CD4-positive, alpha-beta T cell treated with Interleukin-2 at 100 ng/mL for 4 hours (primary cell): ENCODE data around the gene PTPRQ.
"Not testable (repeated sequence)": the region's sequence is repeated elsewhere in the genome, so short reads cannot be mapped to it uniquely, and the experiment has no call there.

Experiments used
- DNase-seq: peaks from one replicate; pipeline ENCODE4 v3.0.0-alpha.2; 2020; ENCODE audit warnings: low spot score

PTPRQ gene

DNA sequence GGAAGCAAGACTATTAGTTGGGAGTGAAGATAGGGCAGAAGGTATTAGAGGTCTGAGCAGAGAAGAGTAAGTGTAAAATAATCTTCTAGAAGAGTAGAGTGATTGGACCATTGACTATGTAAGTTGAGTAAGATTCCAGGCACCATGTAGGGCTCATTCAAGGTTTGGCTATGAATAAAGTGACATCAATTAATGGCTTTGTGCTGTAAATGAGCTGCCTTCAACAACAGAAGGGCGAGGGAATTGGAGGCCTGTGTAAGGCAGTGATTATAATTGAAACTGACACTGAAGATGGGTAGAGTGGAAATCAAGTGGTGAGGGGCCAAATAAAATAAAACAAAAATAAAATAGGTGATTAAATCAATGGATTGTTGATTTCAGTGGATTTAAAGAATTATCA lies 26.4 kb downstream of the PTPRQ start:
- DNase-seq: no peak

DNA sequence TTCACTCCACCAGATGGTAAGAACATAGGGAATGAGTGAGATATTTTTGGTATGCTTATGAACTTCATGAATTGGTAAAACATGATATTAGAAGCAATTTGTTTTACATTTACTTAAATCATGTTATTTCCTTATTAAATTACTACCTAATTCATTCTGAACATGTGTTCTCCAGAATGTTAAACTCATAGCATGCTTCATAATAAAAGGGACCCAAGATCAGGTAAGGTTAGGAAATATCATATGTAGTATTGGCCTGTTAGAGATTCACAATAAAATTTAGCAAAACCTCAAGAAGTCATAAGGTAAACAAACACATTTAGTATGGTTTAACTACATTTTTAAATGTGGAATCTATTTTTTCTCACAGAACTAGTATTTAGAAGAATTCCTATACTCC lies 28.2 kb downstream of the PTPRQ start:
- DNase-seq: no peak

DNA sequence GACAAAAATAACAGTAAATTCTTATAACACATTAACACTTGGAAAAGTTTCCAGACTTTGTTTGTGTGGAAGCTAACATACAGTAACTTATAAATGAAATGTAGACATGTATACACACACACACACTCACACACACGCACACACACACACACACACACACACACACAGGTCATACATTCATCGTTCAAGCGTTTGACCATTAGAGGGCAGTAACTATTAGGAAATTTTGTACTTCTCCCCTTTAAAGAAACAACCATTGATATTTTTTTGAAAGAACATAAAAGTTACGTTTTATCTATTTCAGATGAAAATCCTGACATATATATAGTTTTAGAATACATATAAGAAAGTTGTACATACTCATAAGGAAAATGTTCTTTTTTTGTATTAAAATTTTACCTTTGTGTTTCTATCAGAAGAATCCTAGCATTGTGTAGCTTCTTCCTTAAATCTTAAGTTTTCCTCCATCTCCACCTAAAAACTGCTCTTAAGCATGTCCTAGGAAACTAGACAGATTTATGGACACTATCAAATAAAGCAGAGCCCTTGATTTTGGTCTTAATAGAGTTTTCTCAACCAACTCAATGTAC lies 29.0 kb downstream of the PTPRQ start:
- DNase-seq: no peak

DNA sequence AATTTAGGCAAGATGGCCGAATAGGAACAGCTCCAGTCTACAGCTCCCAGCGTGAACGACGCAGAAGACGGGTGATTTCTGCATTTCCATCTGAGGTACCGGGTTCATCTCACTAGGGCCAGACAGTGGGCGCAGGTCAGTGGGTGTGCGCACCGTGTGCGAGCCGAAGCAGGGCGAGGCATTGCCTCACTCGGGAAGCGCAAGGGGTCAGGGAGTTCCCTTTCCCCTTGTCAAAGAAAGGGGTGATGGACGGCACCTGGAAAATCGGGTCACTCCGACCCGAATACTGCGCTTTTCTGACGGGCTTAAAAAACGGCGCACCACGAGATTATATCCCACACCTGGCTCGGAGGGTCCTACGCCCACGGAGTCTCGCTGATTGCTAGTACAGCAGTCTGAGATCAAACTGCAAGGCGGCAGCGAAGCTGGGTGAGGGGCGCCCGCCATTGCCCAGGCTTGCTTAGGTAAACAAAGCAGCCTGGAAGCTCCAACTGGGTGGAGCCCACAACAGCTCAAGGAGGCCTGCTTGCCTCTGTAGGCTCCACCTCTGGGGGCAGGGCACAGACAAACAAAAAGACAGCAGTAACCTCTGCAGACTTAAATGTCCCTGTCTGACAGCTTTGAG lies 33.6 kb downstream of the PTPRQ start:
- DNase-seq: not testable (repeated sequence)

DNA sequence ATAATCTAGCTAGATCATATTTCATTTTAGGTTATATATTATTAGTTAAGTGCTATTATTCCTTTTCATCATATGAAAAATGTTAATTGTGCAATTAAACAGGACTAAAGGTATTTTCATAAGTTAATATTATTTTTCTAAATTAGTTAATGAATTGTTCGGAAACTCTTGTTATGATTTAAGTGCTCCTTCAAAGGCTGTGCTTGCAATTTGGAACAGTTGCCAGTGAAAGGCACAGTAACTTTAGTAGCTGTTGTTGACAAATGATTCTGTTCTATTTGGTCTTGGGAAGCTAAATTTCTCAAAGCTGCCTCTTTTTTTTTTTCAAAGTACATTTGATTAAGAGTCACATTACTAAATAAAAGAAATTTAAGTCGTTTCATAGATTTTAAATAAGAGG lies 40.7 kb downstream of the PTPRQ start:
- no peak for DNase-seq

DNA sequence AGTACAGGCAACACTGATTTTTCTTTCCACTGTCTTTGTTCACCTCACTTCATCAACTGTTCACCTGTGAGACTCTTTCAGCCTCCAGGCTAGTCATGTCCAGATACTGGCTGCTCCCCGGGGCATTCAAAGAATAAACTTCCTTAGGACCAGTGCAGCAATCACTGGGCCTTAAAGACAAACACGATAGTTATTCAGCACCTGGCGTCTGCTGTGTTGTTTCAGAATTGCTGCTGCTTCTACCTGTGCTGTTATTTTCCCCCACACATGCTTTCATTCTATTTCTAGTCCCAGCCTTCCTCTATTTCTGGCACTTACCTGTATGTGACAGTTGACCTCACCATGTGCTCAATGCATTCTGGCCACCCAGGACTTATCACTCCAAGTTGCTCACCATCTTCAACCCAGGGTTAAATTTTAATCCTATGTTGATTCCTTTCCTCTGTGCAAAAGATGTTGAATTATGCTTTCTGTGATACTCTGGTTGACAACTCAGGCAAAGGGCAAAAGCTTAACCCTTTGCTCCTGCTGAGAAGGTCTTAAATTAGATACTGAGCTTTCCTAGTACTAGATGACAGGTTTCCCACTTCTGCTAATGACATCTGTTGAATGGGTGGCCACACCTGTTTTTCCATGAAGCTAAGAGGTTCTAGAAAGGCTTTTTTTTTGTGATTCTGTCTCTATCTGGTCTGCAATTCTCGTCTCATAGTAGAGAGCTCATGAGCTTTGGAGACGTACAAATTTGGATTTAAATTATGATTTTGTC lies 41.4 kb downstream of the PTPRQ start:
- DNase-seq: no peak

DNA sequence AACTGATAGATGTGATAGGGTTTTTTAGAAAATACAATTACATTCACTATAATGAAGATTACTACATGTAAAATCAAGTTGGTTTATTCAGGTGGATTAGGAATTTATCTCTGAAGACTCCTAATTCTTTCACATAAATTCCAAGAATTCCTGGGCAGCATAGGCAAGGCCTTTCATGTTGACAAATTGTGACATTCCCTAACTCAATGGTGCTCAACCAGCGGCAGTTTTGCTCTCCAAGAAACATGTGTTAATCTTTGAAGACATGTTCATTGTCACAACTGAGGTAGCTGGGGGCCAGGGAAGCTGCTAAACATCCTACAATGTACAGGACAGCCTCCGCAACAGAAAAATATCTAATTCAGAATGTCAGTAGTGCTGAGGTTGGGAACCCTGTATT lies 46.3 kb downstream of the PTPRQ start:
- no peak for DNase-seq

DNA sequence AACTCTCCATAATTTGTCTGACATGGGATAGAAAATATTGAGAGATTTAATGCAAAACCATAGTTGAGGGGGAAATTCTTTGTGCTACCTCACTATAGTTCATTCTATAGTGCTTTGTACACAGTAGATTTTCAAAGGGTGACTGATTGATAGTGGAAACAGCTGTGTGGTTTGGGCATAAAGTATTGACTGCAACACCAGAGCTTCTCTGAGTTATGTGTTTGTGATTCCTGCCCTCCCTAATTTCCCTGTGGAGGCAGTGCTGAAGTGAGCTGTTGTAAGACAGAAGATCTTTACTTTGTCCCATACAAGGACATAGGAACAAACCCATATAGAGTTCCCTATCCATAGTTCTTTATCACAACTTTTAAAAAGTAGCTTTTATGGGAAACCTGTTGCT lies 47.1 kb downstream of the PTPRQ start:
- DNase-seq: no peak

DNA sequence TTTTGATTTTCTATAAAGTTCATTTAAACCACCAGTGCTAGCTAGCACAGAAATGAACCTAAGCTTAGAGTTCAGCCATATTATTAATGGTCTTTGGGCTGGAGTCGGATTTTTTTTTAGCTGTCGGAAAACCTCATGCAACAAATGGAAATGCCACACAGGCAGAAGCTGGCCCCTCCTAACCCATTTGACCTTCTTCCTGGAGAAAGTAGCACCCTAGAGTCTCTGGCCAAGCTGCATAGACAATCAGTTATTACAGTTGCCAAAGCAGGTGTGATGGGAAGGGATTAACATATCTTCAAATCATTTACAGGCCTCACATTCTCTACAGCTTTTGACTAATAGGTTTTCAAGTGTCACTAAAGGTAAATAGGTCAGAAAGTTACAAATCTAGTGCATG lies 49.4 kb downstream of the PTPRQ start:
- no peak for DNase-seq

DNA sequence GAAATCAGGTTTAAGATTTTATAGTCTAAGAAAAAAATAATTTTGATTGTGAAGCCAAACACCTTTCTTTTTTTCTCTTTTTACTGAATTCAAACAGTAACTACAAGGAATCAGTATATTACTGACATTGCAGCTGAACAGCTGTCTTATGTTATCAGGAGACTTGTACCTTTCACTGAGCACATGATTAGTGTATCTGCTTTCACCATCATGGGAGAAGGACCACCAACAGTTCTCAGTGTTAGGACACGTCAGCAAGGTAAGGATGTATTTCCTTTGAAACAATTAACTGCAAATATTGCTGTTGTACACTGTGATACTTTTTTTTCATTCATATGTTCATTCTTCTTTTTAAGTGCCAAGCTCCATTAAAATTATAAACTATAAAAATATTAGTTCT lies 50.8 kb downstream of the PTPRQ start:
- DNase-seq: no peak

DNA sequence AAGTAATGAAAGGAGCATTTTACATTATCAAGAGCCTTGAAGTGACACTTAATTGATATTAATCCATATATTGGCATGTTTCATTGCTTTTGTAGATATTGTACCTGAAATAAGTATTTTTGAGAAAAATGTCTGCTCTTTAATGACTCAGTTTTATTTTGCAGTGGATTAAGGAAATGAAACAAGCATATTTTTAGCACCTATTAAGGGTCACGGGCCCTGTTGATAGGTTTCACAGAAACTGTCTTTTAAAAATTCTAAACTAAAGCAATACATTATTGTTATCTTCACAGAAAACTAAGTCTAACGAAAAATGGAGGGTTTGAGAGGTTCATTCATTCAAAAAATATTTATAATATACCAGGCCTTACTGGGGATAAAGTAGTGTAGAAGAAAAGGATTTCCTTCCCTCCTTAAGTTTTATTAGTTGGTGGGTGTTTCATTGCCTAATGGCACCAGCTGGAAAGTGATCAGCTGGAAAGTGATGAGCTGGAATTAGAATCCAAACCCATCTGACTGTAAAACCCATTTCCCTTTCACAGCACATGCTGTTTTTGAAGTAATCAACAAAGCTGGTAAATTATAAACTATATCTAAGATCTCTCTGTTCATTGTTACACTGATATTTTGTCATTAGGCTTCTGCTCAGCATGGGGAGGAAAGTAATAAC lies 54.2 kb downstream of the PTPRQ start:
- no peak for DNase-seq

DNA sequence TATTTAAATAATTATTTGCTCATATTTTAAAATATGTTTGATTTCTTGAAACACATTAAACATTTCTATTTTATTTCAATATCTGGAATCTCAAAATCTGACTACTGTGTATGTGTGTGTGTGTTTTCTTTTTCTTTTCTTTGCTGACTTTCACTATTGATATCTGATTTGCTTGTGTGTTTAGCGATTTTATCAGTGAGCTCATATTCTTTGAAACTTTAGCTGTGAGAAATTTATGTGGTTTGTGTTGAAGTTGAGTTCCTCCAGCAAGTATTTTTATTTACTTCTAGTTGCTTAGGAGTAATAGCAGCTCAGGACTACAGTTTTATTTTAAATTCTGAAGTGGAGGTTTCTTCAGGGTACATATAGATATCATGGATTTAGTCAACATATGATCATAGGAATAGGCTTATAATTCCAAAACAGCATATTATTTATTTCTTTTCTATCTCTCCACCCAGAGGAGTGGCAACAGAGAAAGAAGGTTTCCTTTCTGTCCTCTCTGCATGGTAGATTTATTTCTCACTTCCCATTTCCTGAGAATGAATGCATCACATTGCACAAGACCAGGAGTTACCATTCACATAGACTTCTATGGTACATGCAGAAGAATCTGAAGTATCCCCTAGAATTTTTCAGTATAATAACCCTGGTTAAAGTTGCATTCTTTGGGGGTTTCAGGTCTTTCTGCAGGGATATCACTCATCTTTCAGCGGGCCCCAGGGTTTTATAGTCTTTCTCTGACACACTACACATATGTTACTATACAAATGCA lies 60.5 kb downstream of the PTPRQ start:
- DNase-seq: no peak

DNA sequence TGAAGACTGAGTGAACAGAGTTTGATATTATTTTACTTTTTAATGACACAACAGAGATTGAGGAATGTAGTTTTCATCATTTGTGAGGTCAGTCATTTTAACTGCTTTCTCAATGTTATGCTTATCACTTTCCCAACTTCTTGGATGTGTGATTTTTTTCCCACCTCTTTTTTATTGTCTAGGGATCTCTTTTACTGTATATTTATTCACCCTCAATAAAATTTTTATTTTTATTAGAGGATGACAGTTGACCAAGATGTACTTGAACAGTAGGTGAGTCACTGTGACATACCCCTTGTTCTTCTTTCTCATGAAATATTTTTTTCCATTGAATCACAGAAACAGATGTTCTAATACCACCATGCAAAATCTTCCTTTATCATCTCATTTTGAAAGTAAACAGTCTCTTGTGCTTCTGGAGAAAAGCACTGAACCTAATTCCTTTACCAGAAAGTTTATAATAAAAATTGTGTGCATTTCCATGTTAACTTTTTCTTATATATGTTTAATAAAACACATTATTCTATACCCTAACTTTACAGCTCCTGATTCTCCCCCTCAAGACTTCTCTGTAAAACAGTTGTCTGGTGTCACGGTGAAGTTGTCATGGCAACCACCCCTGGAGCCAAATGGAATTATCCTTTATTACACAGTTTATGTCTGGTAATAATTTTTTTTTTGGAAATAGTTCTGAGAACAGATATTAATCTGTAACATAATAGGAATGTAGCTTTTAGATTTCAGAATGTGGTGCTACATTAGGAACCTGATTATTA lies 65.9 kb downstream of the PTPRQ start:
- no peak for DNase-seq

DNA sequence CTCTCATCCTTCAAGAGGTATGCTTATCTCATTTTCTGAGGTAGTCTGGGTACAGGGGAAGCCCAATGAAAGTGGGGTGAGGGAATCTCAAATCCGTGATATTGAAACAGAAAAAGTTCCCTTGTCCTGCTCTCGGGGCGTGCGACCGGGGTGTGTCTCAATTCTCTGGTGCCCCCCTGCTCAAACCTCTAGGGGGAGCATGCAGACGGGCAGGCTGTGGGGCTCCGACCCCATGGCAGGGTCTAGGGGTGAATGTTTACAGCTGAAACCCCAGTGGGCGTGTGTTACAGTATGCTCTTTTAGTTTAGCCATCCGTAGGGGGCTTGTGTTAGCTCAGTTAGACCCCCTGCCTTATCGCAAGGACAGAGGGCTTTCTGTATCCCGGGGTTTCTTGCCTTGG lies 68.7 kb downstream of the PTPRQ start:
- no peak for DNase-seq

DNA sequence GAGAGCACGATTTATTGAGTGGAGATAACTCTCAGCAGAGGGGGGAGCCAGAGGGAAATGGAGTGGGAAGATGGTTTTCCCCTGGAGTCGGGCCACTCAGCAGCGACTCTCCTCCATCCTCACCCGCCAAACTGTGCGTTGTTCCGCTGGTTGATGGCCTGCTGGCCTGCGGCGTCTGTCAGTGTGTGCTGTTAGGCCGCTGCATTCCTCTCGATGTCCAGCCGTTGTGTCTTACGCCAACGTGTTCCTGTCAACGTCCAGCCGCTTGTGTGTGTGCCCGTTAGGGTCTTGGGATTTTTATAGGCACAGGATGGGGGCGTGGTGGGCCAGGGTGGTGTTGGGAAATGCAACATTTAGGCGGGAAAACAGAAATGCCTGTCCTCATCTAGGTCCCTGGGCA lies 69.2 kb downstream of the PTPRQ start:
- no peak for DNase-seq

DNA sequence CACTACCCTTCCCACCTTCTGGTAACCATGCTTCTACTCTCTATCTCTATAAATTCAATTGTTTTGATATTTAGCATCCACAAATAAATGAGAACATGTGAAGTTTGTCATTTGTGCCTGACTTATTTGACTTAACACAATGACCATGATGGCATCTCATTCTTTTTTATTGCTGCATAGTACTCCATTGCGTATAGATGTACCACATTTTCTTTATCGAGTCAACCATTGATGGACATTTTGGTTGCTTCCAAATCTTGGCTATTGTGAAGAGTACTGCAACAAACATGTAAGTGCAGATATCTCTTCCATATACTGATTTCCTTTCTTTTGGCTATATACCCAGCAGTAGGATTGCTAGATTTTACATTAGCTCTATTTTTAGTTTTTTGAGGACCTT lies 73.6 kb downstream of the PTPRQ start:
- no peak for DNase-seq

DNA sequence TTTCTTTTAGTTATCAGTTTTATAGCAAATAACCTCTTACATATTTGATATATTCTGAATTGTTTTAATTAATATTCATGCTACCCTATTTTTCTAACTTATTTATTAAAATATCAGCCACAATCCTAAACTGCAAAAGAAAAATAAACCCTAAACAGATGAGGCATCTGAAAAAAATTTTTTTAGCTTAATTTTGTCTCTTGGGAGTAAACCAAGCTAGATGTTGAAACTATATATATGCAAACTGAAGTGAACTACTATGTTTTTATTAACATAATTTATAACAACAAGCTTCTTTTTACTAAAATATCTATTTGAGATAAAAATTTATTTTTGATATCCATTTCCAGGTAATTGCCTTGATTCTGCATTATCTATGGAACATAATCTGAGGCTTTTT lies 87.6 kb downstream of the PTPRQ start:
- DNase-seq: no peak

DNA sequence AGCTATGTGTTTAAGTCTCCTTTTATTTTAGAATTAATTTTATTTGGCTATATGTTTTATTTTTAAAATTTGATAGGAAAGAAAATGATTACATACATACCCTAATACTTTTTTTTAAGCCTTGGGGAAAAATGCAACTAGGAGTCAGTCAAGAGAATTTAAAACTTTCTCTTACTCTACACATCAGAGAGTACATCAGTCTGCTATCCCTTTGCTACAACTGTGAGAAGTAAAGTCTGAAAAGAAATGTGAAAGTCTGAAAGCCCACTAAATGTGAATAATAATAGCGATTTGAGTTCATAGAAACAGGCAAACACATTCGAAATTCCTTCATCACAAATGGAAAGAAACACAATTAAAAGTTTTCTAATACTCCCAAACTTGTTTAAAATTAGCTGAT lies 95.0 kb downstream of the PTPRQ start:
- no peak for DNase-seq

DNA sequence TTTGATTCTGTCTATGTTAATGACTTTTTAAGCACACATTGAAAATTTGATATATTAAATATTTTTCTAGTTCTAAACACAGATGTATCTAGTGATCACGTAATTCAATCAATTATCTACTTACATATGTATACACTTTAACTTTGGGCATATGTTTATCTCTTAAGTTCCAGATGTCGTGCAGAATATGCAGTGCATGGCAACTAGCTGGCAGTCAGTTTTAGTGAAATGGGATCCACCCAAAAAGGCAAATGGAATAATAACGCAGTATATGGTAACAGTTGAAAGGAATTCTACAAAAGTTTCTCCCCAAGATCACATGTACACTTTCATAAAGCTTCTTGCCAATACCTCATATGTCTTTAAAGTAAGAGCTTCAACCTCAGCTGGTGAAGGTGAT lies 105.3 kb downstream of the PTPRQ start:
- no peak for DNase-seq

DNA sequence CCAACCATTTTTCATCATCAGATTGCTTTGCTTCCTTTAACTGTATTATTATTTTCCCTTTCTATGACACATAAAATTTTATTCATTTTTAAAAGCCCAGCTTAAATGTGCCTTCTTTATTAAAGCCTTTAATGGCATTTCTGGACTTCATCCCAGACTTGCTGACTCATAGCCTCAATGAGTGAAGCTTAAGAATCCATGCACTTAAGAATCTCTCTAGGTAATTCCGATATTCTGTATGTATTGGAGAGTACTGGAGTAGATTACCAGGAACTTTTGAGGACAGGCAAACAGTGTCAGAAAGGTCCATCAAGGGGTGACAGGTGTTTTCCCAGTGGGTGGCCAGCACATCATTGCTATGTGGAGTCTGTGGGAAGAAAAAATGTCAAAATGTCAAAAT lies 107.9 kb downstream of the PTPRQ start:
- DNase-seq: no peak

DNA sequence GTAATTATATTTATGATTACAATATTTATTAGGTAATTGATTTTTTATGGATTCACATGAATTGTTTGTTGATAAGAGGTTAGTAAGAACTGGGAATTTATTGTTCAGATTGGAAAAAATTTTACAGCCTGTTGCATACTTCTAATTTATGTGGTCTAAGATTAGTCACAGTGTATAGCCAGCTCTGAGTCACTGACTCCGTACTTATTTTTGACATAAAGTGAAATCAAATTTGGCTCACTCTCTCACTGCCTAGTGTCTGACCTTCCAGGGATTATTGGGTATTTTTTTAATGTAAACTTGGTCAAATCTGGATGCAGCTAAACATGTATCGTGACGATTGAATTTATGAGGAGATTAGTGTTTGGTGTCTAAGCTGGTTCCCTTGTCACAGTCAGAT lies 109.3 kb downstream of the PTPRQ start:
- DNase-seq: no peak

DNA sequence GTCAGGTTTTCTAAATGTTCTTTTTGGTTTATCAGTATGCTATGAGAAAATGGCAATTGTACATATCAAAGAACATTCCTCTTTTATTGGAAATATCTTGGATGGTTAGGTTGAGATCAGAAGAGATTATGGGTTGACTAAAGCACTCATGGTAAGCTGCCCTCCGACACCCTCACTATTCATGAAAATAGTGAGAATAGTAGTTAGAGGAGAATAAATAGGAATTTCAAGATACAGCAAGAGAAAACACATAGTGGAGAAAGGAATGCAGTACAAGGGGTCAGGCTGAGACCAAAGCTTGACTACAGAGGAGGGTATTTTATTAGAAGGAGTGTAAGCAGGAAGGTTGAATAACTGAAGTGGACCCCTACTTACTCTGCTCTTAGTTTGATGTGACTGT lies 112.5 kb downstream of the PTPRQ start:
- no peak for DNase-seq
